K562 (cell line): ENCODE measurements around the gene PHTF2. TPM values are rescaled to one million over a fixed set of nuclear protein-coding genes. Genes with fewer than 3 reads are reported as not detected.

ENCODE experiments used
- ATAC-seq: fragments of 200-7000 bp; cut with Tn5 transposase; 3 replicates; pipeline ENCODE4 v1.9.1; 2020; ENCODE audit warnings: moderate library complexity
- BruUV-seq: library from RNA; stranded (reverse); fragments of 400-500 nt; replicated peaks from 2 replicates; lab custom pipeline; 2021; lab: Mats Ljungman, UMichigan
- CTCF ChIA-PET: fragments of 300-600 bp; formaldehyde crosslinking; extraction: SDS; loops from one replicate; lab custom pipeline; 2021; ENCODE audit warnings: low intra/inter-chr PET ratio; lab: Yijun Ruan, JAX
- POLR2A ChIA-PET: fragments of 300-600, 350-650 bp; sonication (Branson Sonifier 250); formaldehyde crosslinking; extraction: SDS; loops from one replicate; lab custom pipeline; 2021; ENCODE audit warnings: antibody characterized with exemption, inconsistent platforms; lab: Yijun Ruan, JAX
- DNase-seq, 4 experiments: peaks; one replicate each; pipeline versions ENCODE4 v3.0.0 to v3.0.0-alpha.2; 2011 to 2018; ENCODE audit warnings: low spot score in 3 of 4, mixed read lengths in 3 of 4; ENCODE audit errors: extremely low read depth in 1 of 4
- FAIRE-seq: peaks from 2 replicates; lab custom pipeline; 2011; peaks lifted over from hg19 to GRCh38; lab: Jason Lieb, UNC
- H2AFZ ChIP-seq: 2 replicates; pipeline ENCODE4 v1.6.0; 2011; ENCODE audit warnings: low read depth, low read length, control low read depth, inconsistent platforms
- H3K27ac ChIP-seq: fragments of 200-600 bp; 3 replicates; pipeline ENCODE4 v1.8.0; 2011; ENCODE audit warnings: low read depth, mild to moderate bottlenecking, control low read depth, inconsistent platforms, low read length, moderate library complexity, mixed read lengths; ENCODE audit errors: extremely low read depth
- H3K27me3 ChIP-seq, 2 experiments: fragments of 300-600 bp in 1 of 2; 2 replicates in 1 of 2; 3 replicates in 1 of 2; pipeline versions ENCODE4 v1.6.0 to v1.8.0; 2011; ENCODE audit warnings: inconsistent platforms in 2 of 2, low read length in 2 of 2, mild to moderate bottlenecking in 1 of 2, mixed read lengths in 1 of 2, moderate library complexity in 1 of 2; ENCODE audit not compliant: control insufficient read depth in 2 of 2, insufficient read depth in 2 of 2
- H3K36me3 ChIP-seq: fragments of 300-600 bp; 3 replicates; pipeline ENCODE4 v1.8.0; 2011; ENCODE audit warnings: mild to moderate bottlenecking, low read length, inconsistent platforms; ENCODE audit not compliant: control insufficient read depth, insufficient read depth
- H3K4me1 ChIP-seq, 2 experiments: fragments of 200-600 bp in 1 of 2; replicated peaks in 1 of 2; 2 replicates in 1 of 2; 3 replicates in 1 of 2; pipeline versions ENCODE4 v1.5.1 to v1.8.0; 2011; ENCODE audit warnings: inconsistent platforms in 2 of 2, low read length in 2 of 2, mild to moderate bottlenecking in 1 of 2, mixed read lengths in 1 of 2, moderate library complexity in 1 of 2; ENCODE audit not compliant: control insufficient read depth in 2 of 2, insufficient read depth in 2 of 2
- H3K4me2 ChIP-seq: 2 replicates; pipeline ENCODE4 v1.6.1; 2011; ENCODE audit warnings: low read length, control low read depth, inconsistent platforms, mixed read lengths; ENCODE audit not compliant: insufficient read depth
- H3K4me3 ChIP-seq: fragments of 200-600 bp; sonication (generic), shearing (Covaris generic); 2 replicates; pipeline ENCODE4 v1.5.1; 2016; ENCODE audit warnings: control low read depth, inconsistent platforms
- H3K79me2 ChIP-seq: fragments of 200-600 bp; 3 replicates; pipeline ENCODE4 v1.8.0; 2011; ENCODE audit warnings: low read length, inconsistent platforms; ENCODE audit not compliant: control insufficient read depth, insufficient read depth
- H3K9ac ChIP-seq, 2 experiments: 2 replicates each; pipeline versions ENCODE4 v1.6.0 to v1.6.1; 2011; ENCODE audit warnings: low read depth in 2 of 2, low read length in 2 of 2, control low read depth in 1 of 2, inconsistent platforms in 1 of 2, mild to moderate bottlenecking in 1 of 2, mixed read lengths in 1 of 2; ENCODE audit not compliant: insufficient read depth in 1 of 2
- H3K9me1 ChIP-seq: one replicate; pipeline ENCODE4 v1.6.0; 2011; ENCODE audit warnings: inconsistent platforms, mild to moderate bottlenecking, low read length, moderate library complexity; ENCODE audit not compliant: control insufficient read depth, insufficient read depth
- H3K9me3 ChIP-seq: replicated peaks from 2 replicates; pipeline ENCODE4 v1.5.1; 2011; ENCODE audit warnings: low read depth, low read length, inconsistent platforms; ENCODE audit not compliant: control insufficient read depth, insufficient read depth
- H4K20me1 ChIP-seq: replicated peaks from 2 replicates; pipeline ENCODE4 v1.6.1; 2011; ENCODE audit warnings: low read length, inconsistent platforms, mixed read lengths; ENCODE audit not compliant: control insufficient read depth, insufficient read depth
- HBP1 ChIP-seq: fragments of 450-650 bp; formaldehyde crosslinking; IDR thresholded peaks from 2 replicates; pipeline ENCODE4 v1.4.0; 2022; ENCODE audit warnings: missing genetic modification characterization
- MAFG ChIP-seq: fragments of 450-650 bp; conservative IDR thresholded peaks from 2 replicates; pipeline ENCODE4 v1.6.1; 2016; ENCODE audit warnings: missing genetic modification characterization, missing compliant biosample characterization
- NFE2 ChIP-seq: IDR thresholded peaks from 2 replicates; pipeline ENCODE4 v1.6.1; 2014; ENCODE audit warnings: antibody characterized with exemption, low read depth
- SREBF2 ChIP-seq: sonication (generic); formaldehyde crosslinking; IDR thresholded peaks from 2 replicates; pipeline ENCODE4 v1.4.0; 2020; ENCODE audit warnings: mild to moderate bottlenecking, missing genetic modification reagents
- UBTF ChIP-seq, 2 experiments: IDR thresholded peaks; 2 replicates each; pipeline ENCODE4 v1.6.1; 2012; ENCODE audit warnings: improper control_type of control experiment in 2 of 2, low read depth in 2 of 2, low read length in 2 of 2, borderline replicate concordance in 1 of 2
- ZNF316 ChIP-seq: fragments of 450-650 bp; IDR thresholded peaks from 2 replicates; pipeline ENCODE4 v1.6.1; 2016
- ZNF592 ChIP-seq: fragments of 450-650 bp; IDR thresholded peaks from 2 replicates; pipeline ENCODE4 v1.6.1; 2017; ENCODE audit warnings: antibody characterized with exemption, mild to moderate bottlenecking
- WGBS: fragments of 100-300 bp; shearing (Covaris generic); methylation state at CpG from one replicate; pipeline ENCODE4 v1.1.6; 2016; ENCODE audit warnings: low coverage, mixed read lengths; ENCODE audit not compliant: insufficient coverage; ENCODE audit errors: missing lambda C conversion rate; 5-methylcytosine and 5-hydroxymethylcytosine counted together
- in situ Hi-C: fragments of 300-500 bp; cut with MboI; formaldehyde crosslinking; loops from 4 replicates; pipeline ENCODE4 v1.15.0; 2018; ENCODE audit warnings: inconsistent platforms, mixed read lengths
- intact Hi-C: fragments of 100-400 bp; cut with micrococcal nuclease; formaldehyde crosslinking; loops from 2 replicates; pipeline ENCODE4 v1.14.2; 2022
- polyA plus RNA-seq, 8 experiments: library from polyadenylated mRNA; depleted of rRNA in 4 of 8; stranded (reverse) in 5 of 8; unstranded in 3 of 8; fragments of >200 nt; fragmentation: Nextera tagmentation in 2 of 8; fragmentation: Illumina TruSeq in 1 of 8; extraction: Ambion mirVana in 2 of 8; extraction: Trizol in 1 of 8; gene quantifications; 2 replicates each; pipeline versions ENCODE4 v1.2.1 to v1.2.3, GENCODE V29; 2011 to 2014; ENCODE audit warnings: inconsistent platforms in 1 of 8, missing spikeins in 1 of 8
- total RNA-seq, 7 experiments: library from RNA; depleted of rRNA in 6 of 7; stranded (reverse); fragments of >200 nt in 6 of 7; fragmentation: Illumina TruSeq in 2 of 7; extraction: Trizol in 2 of 7; gene quantifications; 2 replicates each; pipeline versions ENCODE4 v1.2.1 to v1.2.3, GENCODE V29; 2011 to 2021; ENCODE audit warnings: low replicate concordance in 1 of 7
- TF ChIP-seq, protein P1 (sequence below), 2 experiments: fragments of 450-650 bp in 1 of 2; sonication (generic) in 1 of 2; formaldehyde crosslinking in 1 of 2; IDR thresholded peaks in 1 of 2; conservative IDR thresholded peaks in 1 of 2; 2 replicates each; pipeline versions ENCODE4 v1.6.1 to v1.8.1; 2016 to 2023; ENCODE audit warnings: mild to moderate bottlenecking in 2 of 2, moderate library complexity in 2 of 2, inconsistent platforms in 1 of 2, missing genetic modification reagents in 1 of 2

Gene PHTF2
- total and polyA plus RNA-seq, 9 of the 15 experiments (the other 6 are each of a cell fraction or from before 2014, with no cell fraction given) = 17.9 to 43.6 (median 25.4) TPM

- TF ChIP-seq ZNF592 = 0 out of 2 replicates have a peak, but pooled peaks have one; percentile 51
- TF ChIP-seq MAFG (tag) = peak; percentile 63
- peak; percentile 85 for TF ChIP-seq NFE2
- peak; percentile 73 for TF ChIP-seq ZNF316
Measured at GRCh38 chr7:77830649-77831355, 32.2 kb downstream of the PHTF2 start (continued).

GRCh38 chr7:77831481-77831880 is 32.9 kb downstream of the PHTF2 start:
- H2AFZ ChIP-seq = no peak overlapping the region
- DNase-seq (no peak), ATAC-seq (peak; percentile 36), FAIRE-seq (no peak)
- no TSS peak for BruUV-seq
- in situ Hi-C loops = no loop called here
- peak overlapping the region; percentile 58 for H3K27ac ChIP-seq
- 37% methylated on average over 7 of the region's 7 CpGs for WGBS
- H3K9ac ChIP-seq = peak overlapping the region in 1 of 2 experiments; percentile 24; a peak in 1 of 4 replicates
- H4K20me1 ChIP-seq = peaks cover 13% of the 10 kb centered on the region
- H3K27me3 ChIP-seq = no peaks in the 10 kb centered on the region
- CTCF ChIA-PET = no interaction called here
- H3K4me1 ChIP-seq = peaks cover 4 to 47% of the 10 kb centered on the region in 2 experiments; a peak in 4 of 5 replicates
- peaks cover 10% of the 10 kb centered on the region; the same call in 2 of the 3 replicates for H3K36me3 ChIP-seq
- H3K4me2 ChIP-seq = peak overlapping the region; percentile 72
- intact Hi-C loops = loop anchor here (5.0 kb wide), 1 partner anchor 71 kb away; no protein-coding TSS in a partner anchor
- peaks cover 90% of the 10 kb centered on the region for H3K79me2 ChIP-seq
- H3K9me3 ChIP-seq = no peaks in the 10 kb centered on the region
- H3K4me3 ChIP-seq = no peak overlapping the region
- POLR2A ChIA-PET = interaction anchor here (0.6 to 1.7 kb wide), 5 partner anchors 9 to 327 kb away, joined by 3 to 5 read pairs (median 4); no protein-coding TSS in a partner anchor
- H3K9me1 ChIP-seq = no peaks in the 10 kb centered on the region
- TF ChIP-seq ZNF316 (peak; percentile 91), UBTF (IDR thresholded peaks at IDR 0.05; ENCODE audit: borderline replicate concordance in 1 of 2, low read depth in 2 of 2, low read length in 2 of 2) (no peak), HBP1 (CRISPR knock-in tag) (no peak), SREBF2 (CRISPR knock-in tag) (0 out of 2 replicates have a peak, but pooled peaks have one; percentile 16), NFE2 (0 out of 2 replicates have a peak, but pooled peaks have one; percentile 34)
- TF ChIP-seq, protein P1, sequence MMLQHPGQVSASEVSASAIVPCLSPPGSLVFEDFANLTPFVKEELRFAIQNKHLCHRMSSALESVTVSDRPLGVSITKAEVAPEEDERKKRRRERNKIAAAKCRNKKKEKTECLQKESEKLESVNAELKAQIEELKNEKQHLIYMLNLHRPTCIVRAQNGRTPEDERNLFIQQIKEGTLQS (IDR thresholded peaks at IDR 0.05) = peak; percentile 56
- TF ChIP-seq, protein P1 (CRISPR knock-in tag; conservative IDR thresholded peaks at IDR 0.05) = no peak
